Measurements from ENCODE around the gene RPE. TPM values are rescaled to one million over a fixed set of nuclear protein-coding genes. Genes with fewer than 3 reads are reported as not detected.

RPE gene
- total RNA-seq, 3 donors from 2014 or later, result 48.8 to 68.2 (median 55.4) TPM

- Histone ChIP-seq H3K27ac (no peak overlapping the region), H3K4me1 (no peaks in the 10 kb centered on the region), H3K9me3 (no peaks in the 10 kb centered on the region), H3K27me3 (no peaks in the 10 kb centered on the region), H3K4me3 (no peak overlapping the region), H3K36me3 (no peaks in the 10 kb centered on the region)
- TF ChIP-seq POLR2A (IDR thresholded peaks at IDR 0.05) (no peak), CTCF (IDR thresholded peaks at IDR 0.05) (no peak), POLR2AphosphoS5 (IDR thresholded peaks at IDR 0.05) (no peak)
- intact Hi-C loops (cut with DNase I; ENCODE audit: low total_unique reads), result no loop called here
- DNase-seq (ENCODE audit: low spot score in 2 of 2), result no peak
Measured at GRCh38 chr2:210034087-210034683, 31.7 kb downstream of the RPE start.

GRCh38 chr2:210035679-210036078 is 33.2 kb downstream of the RPE start:
- Histone ChIP-seq H3K27me3 (no peaks in the 10 kb centered on the region), H3K36me3 (no peaks in the 10 kb centered on the region), H3K4me3 (no peak overlapping the region), H3K27ac (no peak overlapping the region), H3K4me1 (no peaks in the 10 kb centered on the region), H3K9me3 (no peaks in the 10 kb centered on the region)
- TF ChIP-seq POLR2AphosphoS5 (IDR thresholded peaks at IDR 0.05) (no peak), POLR2A (IDR thresholded peaks at IDR 0.05) (no peak), CTCF (IDR thresholded peaks at IDR 0.05) (no peak)
- intact Hi-C loops (cut with DNase I; ENCODE audit: low total_unique reads), result no loop called here
- DNase-seq (ENCODE audit: low spot score in 2 of 2), result no peak

GRCh38 chr2:210038078-210038477 is 35.6 kb downstream of the RPE start:
- intact Hi-C loops (cut with DNase I; ENCODE audit: low total_unique reads), result no loop called here
- no peaks in the 10 kb centered on the region for H3K27me3 ChIP-seq
- TF ChIP-seq POLR2AphosphoS5 (IDR thresholded peaks at IDR 0.05) (no peak), POLR2A (IDR thresholded peaks at IDR 0.05) (no peak), CTCF (IDR thresholded peaks at IDR 0.05) (no peak)
- no peak overlapping the region for H3K4me3 ChIP-seq
- no peaks in the 10 kb centered on the region for H3K4me1 ChIP-seq
- H3K27ac ChIP-seq, result no peak overlapping the region
- H3K36me3 ChIP-seq, result no peaks in the 10 kb centered on the region
- no peaks in the 10 kb centered on the region for H3K9me3 ChIP-seq
- no peak for DNase-seq (ENCODE audit: low spot score in 2 of 2)

GRCh38 chr2:210046851-210047500 is 44.5 kb downstream of the RPE start:
- H3K36me3 ChIP-seq, result no peaks in the 10 kb centered on the region

More at GRCh38 chr2:210046851-210047500, 44.5 kb downstream of the RPE start:
- TF ChIP-seq POLR2AphosphoS5 (IDR thresholded peaks at IDR 0.05), result no peak
- TF ChIP-seq POLR2A (IDR thresholded peaks at IDR 0.05), result no peak
- TF ChIP-seq CTCF (IDR thresholded peaks at IDR 0.05), result no peak
- Histone ChIP-seq H3K9me3 (peaks cover 0 to 5% of the 10 kb centered on the region in 2 donors), H3K27me3 (no peaks in the 10 kb centered on the region), H3K27ac (no peak overlapping the region), H3K4me1 (no peaks in the 10 kb centered on the region), H3K4me3 (no peak overlapping the region)
- intact Hi-C loops (cut with DNase I; ENCODE audit: low total_unique reads), result no loop called here
- DNase-seq (ENCODE audit: low spot score in 2 of 2), result no peak

Data from breast epithelium (tissue), 4 donors.